ENCODE results near the gene RNF112.

Gene RNF112

GRCh38 chr17:19426631-19427030 lies 15.6 kb downstream of the RNF112 start:
- ChIA-PET POLR2A (no interaction called here), CTCF (no interaction called here)
- Histone ChIP-seq H3K27ac (ENCODE audit: extremely low read depth, low read depth, low read length) (no peak overlapping the region), H3K4me3 (ENCODE audit: low read depth, low read length) (no peak overlapping the region), H3K9me3 (ENCODE audit: control insufficient read depth, insufficient read depth, low read depth, low read length) (no peaks in the 10 kb centered on the region), H3K36me3 (ENCODE audit: control insufficient read depth in 2 of 2, insufficient read depth in 1 of 2, low read length in 2 of 2) (no peaks in the 10 kb centered on the region), H3K4me1 (ENCODE audit: control insufficient read depth, insufficient read depth, low read length) (no peaks in the 10 kb centered on the region)
- no peak for TF ChIP-seq ZNF785 (tag by site-specific recombination; IDR thresholded peaks at IDR 0.05)
- no peak for TF ChIP-seq ZNF560 (tag by site-specific recombination; IDR thresholded peaks at IDR 0.05; ENCODE audit: borderline replicate concordance)
- TF ChIP-seq BCL11A (tag by site-specific recombination; IDR thresholded peaks at IDR 0.05; ENCODE audit: low read depth), result no peak
- no peak for TF ChIP-seq KLF9 (tag by site-specific recombination; IDR thresholded peaks at IDR 0.05; ENCODE audit: low read depth)
- no peak for TF ChIP-seq REPIN1 (tag by site-specific recombination; IDR thresholded peaks at IDR 0.05; ENCODE audit: low read depth)

- H3K4me3 ChIP-seq (ENCODE audit: low read depth, low read length), result no peak overlapping the region
- CTCF ChIA-PET, result interaction anchor here (1.5 kb wide), 1 partner anchor 15 kb away, joined by 4 read pairs; no protein-coding TSS in a partner anchor
These were observed 20.7 kb downstream of the RNF112 start for GRCh38 chr17:19431691-19432090.

More at GRCh38 chr17:19431691-19432090, 20.7 kb downstream of the RNF112 start:
- POLR2A ChIA-PET, result interaction anchor here (0.6 kb wide), 1 partner anchor 1631 kb away, joined by 4 read pairs; no protein-coding TSS in a partner anchor
- no peaks in the 10 kb centered on the region for H3K9me3 ChIP-seq (ENCODE audit: control insufficient read depth, insufficient read depth, low read depth, low read length)
- H3K36me3 ChIP-seq (ENCODE audit: control insufficient read depth in 2 of 2, insufficient read depth in 1 of 2, low read length in 2 of 2), result no peaks in the 10 kb centered on the region
- no peaks in the 10 kb centered on the region for H3K4me1 ChIP-seq (ENCODE audit: control insufficient read depth, insufficient read depth, low read length)
- TF ChIP-seq ZNF677 (tag by site-specific recombination; IDR thresholded peaks at IDR 0.05) (no peak), ZNF280D (tag by site-specific recombination; IDR thresholded peaks at IDR 0.05) (no peak), ZNF488 (tag by site-specific recombination; IDR thresholded peaks at IDR 0.05) (no peak), ZNF658 (tag by site-specific recombination; IDR thresholded peaks at IDR 0.05) (no peak), HOXC10 (CRISPR knock-in tag; IDR thresholded peaks at IDR 0.05) (no peak), MZF1 (tag by site-specific recombination; IDR thresholded peaks at IDR 0.05; ENCODE audit: borderline replicate concordance) (no peak), ZNF175 (tag by site-specific recombination; IDR thresholded peaks at IDR 0.05) (no peak), ZNF629 (tag by site-specific recombination; IDR thresholded peaks at IDR 0.05) (no peak), PBX3 (CRISPR knock-in tag; IDR thresholded peaks at IDR 0.05) (no peak), ZNF19 (tag by site-specific recombination; IDR thresholded peaks at IDR 0.05; ENCODE audit: low read depth) (no peak), ZNF423 (tag by site-specific recombination; IDR thresholded peaks at IDR 0.05) (no peak)
- TF ChIP-seq, protein P1, sequence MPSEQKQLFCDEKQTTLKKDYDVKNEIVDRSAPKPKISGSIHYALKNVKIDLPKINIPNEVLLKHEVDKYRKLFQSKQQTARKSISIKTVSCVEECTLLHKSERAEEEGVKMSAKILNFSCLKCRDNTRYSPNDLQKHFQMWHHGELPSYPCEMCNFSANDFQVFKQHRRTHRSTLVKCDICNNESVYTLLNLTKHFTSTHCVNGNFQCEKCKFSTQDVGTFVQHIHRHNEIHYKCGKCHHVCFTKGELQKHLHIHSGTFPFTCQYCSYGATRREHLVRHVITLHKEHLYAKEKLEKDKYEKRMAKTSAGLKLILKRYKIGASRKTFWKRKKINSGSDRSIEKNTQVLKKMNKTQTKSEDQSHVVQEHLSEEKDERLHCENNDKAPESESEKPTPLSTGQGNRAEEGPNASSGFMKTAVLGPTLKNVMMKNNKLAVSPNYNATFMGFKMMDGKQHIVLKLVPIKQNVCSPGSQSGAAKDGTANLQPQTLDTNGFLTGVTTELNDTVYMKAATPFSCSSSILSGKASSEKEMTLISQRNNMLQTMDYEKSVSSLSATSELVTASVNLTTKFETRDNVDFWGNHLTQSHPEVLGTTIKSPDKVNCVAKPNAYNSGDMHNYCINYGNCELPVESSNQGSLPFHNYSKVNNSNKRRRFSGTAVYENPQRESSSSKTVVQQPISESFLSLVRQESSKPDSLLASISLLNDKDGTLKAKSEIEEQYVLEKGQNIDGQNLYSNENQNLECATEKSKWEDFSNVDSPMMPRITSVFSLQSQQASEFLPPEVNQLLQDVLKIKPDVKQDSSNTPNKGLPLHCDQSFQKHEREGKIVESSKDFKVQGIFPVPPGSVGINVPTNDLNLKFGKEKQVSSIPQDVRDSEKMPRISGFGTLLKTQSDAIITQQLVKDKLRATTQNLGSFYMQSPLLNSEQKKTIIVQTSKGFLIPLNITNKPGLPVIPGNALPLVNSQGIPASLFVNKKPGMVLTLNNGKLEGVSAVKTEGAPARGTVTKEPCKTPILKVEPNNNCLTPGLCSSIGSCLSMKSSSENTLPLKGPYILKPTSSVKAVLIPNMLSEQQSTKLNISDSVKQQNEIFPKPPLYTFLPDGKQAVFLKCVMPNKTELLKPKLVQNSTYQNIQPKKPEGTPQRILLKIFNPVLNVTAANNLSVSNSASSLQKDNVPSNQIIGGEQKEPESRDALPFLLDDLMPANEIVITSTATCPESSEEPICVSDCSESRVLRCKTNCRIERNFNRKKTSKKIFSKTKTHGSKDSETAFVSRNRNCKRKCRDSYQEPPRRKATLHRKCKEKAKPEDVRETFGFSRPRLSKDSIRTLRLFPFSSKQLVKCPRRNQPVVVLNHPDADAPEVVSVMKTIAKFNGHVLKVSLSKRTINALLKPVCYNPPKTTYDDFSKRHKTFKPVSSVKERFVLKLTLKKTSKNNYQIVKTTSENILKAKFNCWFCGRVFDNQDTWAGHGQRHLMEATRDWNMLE (tag by site-specific recombination; conservative IDR thresholded peaks at IDR 0.05; ENCODE audit: low read depth), result no peak
- H3K27ac ChIP-seq (ENCODE audit: extremely low read depth, low read depth, low read length), result no peak overlapping the region

All from HEK293 (cell line).